Embryonic facial prominence (tissue), 1 donor: ENCODE data around the gene TRDN.
"Not testable (repeated sequence)": the region's sequence is repeated elsewhere in the genome, so short reads cannot be mapped to it uniquely, and the experiment has no call there.

Experiments used
- DNase-seq: peaks from one replicate; pipeline ENCODE4 v3.0.0-alpha.2; 2016; ENCODE audit errors: extremely low spot score

Gene TRDN

GRCh38 chr6:123632641-123633040, 4.1 kb downstream of the TRDN start:
- no peak for DNase-seq

GRCh38 chr6:123629258-123629941, 7.3 kb downstream of the TRDN start:
- DNase-seq, result no peak

- DNase-seq, result no peak
Measured at GRCh38 chr6:123625696-123626095, 11.1 kb downstream of the TRDN start.

- no peak for DNase-seq
Measured at GRCh38 chr6:123622780-123623179, 14.0 kb downstream of the TRDN start.

GRCh38 chr6:123619156-123619555, 17.6 kb downstream of the TRDN start:
- DNase-seq, result no peak

GRCh38 chr6:123616942-123617341, 19.8 kb downstream of the TRDN start:
- DNase-seq, result no peak

GRCh38 chr6:123616016-123616415, 20.7 kb downstream of the TRDN start:
- no peak for DNase-seq

- no peak for DNase-seq
Measured at GRCh38 chr6:123610779-123611178, 26.0 kb downstream of the TRDN start.

GRCh38 chr6:123604067-123604466, 32.7 kb downstream of the TRDN start:
- no peak for DNase-seq

GRCh38 chr6:123598011-123598410, 38.7 kb downstream of the TRDN start:
- DNase-seq, result no peak

- DNase-seq, result no peak
Measured at GRCh38 chr6:123594776-123595175, 42.0 kb downstream of the TRDN start.

- DNase-seq, result no peak
Measured at GRCh38 chr6:123592426-123592825, 44.3 kb downstream of the TRDN start.

GRCh38 chr6:123589973-123590372, 46.8 kb downstream of the TRDN start:
- no peak for DNase-seq

GRCh38 chr6:123589317-123589716, 47.4 kb downstream of the TRDN start:
- DNase-seq, result no peak

GRCh38 chr6:123588546-123588895, 48.2 kb downstream of the TRDN start:
- no peak for DNase-seq

GRCh38 chr6:123587838-123588545, 48.8 kb downstream of the TRDN start:
- DNase-seq, result no peak

- not testable (repeated sequence) for DNase-seq
Measured at GRCh38 chr6:123587407-123587806, 49.3 kb downstream of the TRDN start.

- no peak for DNase-seq
Measured at GRCh38 chr6:123580331-123580730, 56.4 kb downstream of the TRDN start.

- no peak for DNase-seq
Measured at GRCh38 chr6:123575188-123575587, 61.6 kb downstream of the TRDN start.

GRCh38 chr6:123570813-123571684, 65.7 kb downstream of the TRDN start:
- DNase-seq, result no peak

- no peak for DNase-seq
Measured at GRCh38 chr6:123569575-123569974, 67.2 kb downstream of the TRDN start.

GRCh38 chr6:123565529-123565928, 71.2 kb downstream of the TRDN start:
- DNase-seq, result no peak

- no peak for DNase-seq
Measured at GRCh38 chr6:123564361-123564760, 72.4 kb downstream of the TRDN start.
